ENCODE data around the gene ITGB2. TPM values are rescaled to one million over a fixed set of nuclear protein-coding genes. Genes with fewer than 3 reads are reported as not detected.

ITGB2 gene
- total RNA-seq, 1 experiment from 2014 or later = 1.0 TPM

GRCh38 chr21:44846485-44847260, 74.0 kb downstream of the ITGB2 start:
- DNase-seq (ENCODE audit: low read depth) = peak; percentile 57

GRCh38 chr21:44846224-44846484, 74.5 kb downstream of the ITGB2 start:
- no peak for DNase-seq (ENCODE audit: low read depth)

- peak; percentile 74 for DNase-seq (ENCODE audit: low read depth)
Measured at GRCh38 chr21:44845418-44846223, 75.1 kb downstream of the ITGB2 start.

- DNase-seq (ENCODE audit: low read depth) = no peak
Measured at GRCh38 chr21:44844256-44844655, 76.4 kb downstream of the ITGB2 start.

GRCh38 chr21:44842721-44843445, 77.8 kb downstream of the ITGB2 start:
- no peak for DNase-seq (ENCODE audit: low read depth)

GRCh38 chr21:44842087-44842486, 78.6 kb downstream of the ITGB2 start:
- no peak for DNase-seq (ENCODE audit: low read depth)

- DNase-seq (ENCODE audit: low read depth) = no peak
Measured at GRCh38 chr21:44840771-44841170, 79.9 kb downstream of the ITGB2 start.

- no peak for DNase-seq (ENCODE audit: low read depth)
Measured at GRCh38 chr21:44838951-44839350, 81.7 kb downstream of the ITGB2 start.

GRCh38 chr21:44838039-44838895, 82.4 kb downstream of the ITGB2 start:
- no peak for DNase-seq (ENCODE audit: low read depth)

- no peak for DNase-seq (ENCODE audit: low read depth)
Measured at GRCh38 chr21:44837537-44837936, 83.2 kb downstream of the ITGB2 start.

GRCh38 chr21:44836666-44837471, 83.8 kb downstream of the ITGB2 start:
- no peak for DNase-seq (ENCODE audit: low read depth)

- DNase-seq (ENCODE audit: low read depth) = no peak
Measured at GRCh38 chr21:44836349-44836665, 84.4 kb downstream of the ITGB2 start.

Other genes starting within 250 kb of the ITGB2 start
- gene KRTAP12-1, start 238.7 kb downstream of the ITGB2 start, total RNA-seq (2014; rRNA removed; shearing (Covaris generic)) = not detected in 2 replicates
- gene KRTAP10-12, start 223.7 kb downstream of the ITGB2 start, total RNA-seq (2014; rRNA removed; shearing (Covaris generic)) = not detected in 2 replicates
- not detected in 2 replicates for gene TSPEAR, start 209.3 kb downstream of the ITGB2 start, total RNA-seq (2014; rRNA removed; shearing (Covaris generic))
- gene UBE2G2, start 119.1 kb downstream of the ITGB2 start, total RNA-seq (2014; rRNA removed; shearing (Covaris generic)) = 90.1 and 152 TPM in 2 replicates
- gene SUMO3, start 102.8 kb downstream of the ITGB2 start, total RNA-seq (2014; rRNA removed; shearing (Covaris generic)) = 98.9 and 125 TPM in 2 replicates
- 321 and 333 TPM in 2 replicates for gene PTTG1IP, start 47.2 kb downstream of the ITGB2 start, total RNA-seq (2014; rRNA removed; shearing (Covaris generic))
- 46.9 and 60.5 TPM in 2 replicates for gene SLX9, start 19.1 kb upstream of the ITGB2 start, total RNA-seq (2014; rRNA removed; shearing (Covaris generic))
- 4.7 and 14.1 TPM in 2 replicates for gene ADARB1, start 153.7 kb upstream of the ITGB2 start, total RNA-seq (2014; rRNA removed; shearing (Covaris generic))

Measured in Daoy (cell line).